Liver (tissue), 3 donors: Measurements from ENCODE around the gene ZFP92.

ENCODE experiments used
- ATF3 ChIP-seq: IDR thresholded peaks from 2 replicates; pipeline ENCODE4 v1.6.1; 2016; ENCODE audit warnings: antibody characterized with exemption
- CTCF ChIP-seq: fragments of 150-350 bp; IDR thresholded peaks from 2 replicates; pipeline ENCODE4 v1.5.1; 2017; ENCODE audit warnings: improper control_type of control experiment, low read depth, low read length; ENCODE audit not compliant: missing input control
- GABPA ChIP-seq, 2 donors: IDR thresholded peaks in 1 of 2; conservative IDR thresholded peaks in 1 of 2; 2 replicates each; pipeline ENCODE4 v1.6.1; 2016; ENCODE audit warnings: antibody characterized with exemption in 2 of 2, mild to moderate bottlenecking in 1 of 2, moderate library complexity in 1 of 2
- REST ChIP-seq: IDR thresholded peaks from 2 replicates; pipeline ENCODE4 v1.6.1; 2016; ENCODE audit warnings: antibody characterized with exemption, mild to moderate bottlenecking
- TAF1 ChIP-seq: conservative IDR thresholded peaks from 2 replicates; pipeline ENCODE4 v1.6.1; 2016; ENCODE audit warnings: antibody characterized with exemption, mild to moderate bottlenecking
- YY1 ChIP-seq: IDR thresholded peaks from 2 replicates; pipeline ENCODE4 v1.6.1; 2016; ENCODE audit warnings: antibody characterized with exemption, mild to moderate bottlenecking
- ZBTB33 ChIP-seq: IDR thresholded peaks from 2 replicates; pipeline ENCODE4 v1.6.1; 2016; ENCODE audit warnings: antibody characterized with exemption
- donor health status: healthy.
- donor health status: healthy.

- TF ChIP-seq ATF3 (no peak), CTCF (no peak), GABPA (IDR thresholded peaks at IDR 0.05 in 1 of 2, conservative IDR thresholded peaks at IDR 0.05 in 1 of 2) (no peak), YY1 (no peak), REST (no peak), ZBTB33 (no peak), TAF1 (no peak)
Measured at GRCh38 chrX:153435845-153436244, 24.6 kb downstream of the ZFP92 start.
